HPDE6-E6E7 (cell line): ENCODE measurements around the gene ZMYND19.
"Not testable (repeated sequence)": the region's sequence is repeated elsewhere in the genome, so short reads cannot be mapped to it uniquely, and the experiment has no call there.

Source experiments
- DNase-seq: peaks from one replicate; pipeline ENCODE4 v3.0.0; 2011; ENCODE audit warnings: missing footprints; ENCODE audit errors: extremely low spot score

ZMYND19 gene

GRCh38 chr9:137614631-137615386 is 24.5 kb upstream of the ZMYND19 start:
- no peak for DNase-seq

GRCh38 chr9:137613738-137614523 is 23.6 kb upstream of the ZMYND19 start:
- no peak for DNase-seq

GRCh38 chr9:137613259-137613658 is 22.9 kb upstream of the ZMYND19 start:
- no peak for DNase-seq

DNA sequence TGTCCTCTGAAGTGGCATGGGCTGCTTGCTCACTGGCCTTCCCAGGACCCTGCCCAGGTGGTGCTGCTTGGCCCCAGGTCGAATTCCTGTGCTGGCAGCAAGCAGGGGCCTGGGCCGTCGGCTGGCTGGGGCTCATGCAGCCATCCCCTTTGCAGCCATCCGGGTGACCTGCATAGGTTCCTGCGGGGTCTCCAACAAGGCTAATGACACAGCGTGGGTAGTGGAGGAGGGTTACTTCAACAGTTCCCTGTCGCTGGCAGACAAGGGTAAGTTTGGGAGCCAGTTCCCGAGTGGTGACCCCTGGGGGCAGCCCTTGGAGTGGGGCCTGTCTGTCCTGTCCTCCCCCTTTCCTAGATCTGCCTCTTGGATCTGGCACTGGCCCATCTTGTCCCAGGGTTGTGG is 22.4 kb upstream of the ZMYND19 start:
- DNase-seq: no peak

GRCh38 chr9:137611623-137612609 is 21.6 kb upstream of the ZMYND19 start:
- DNase-seq: peak; percentile 98

GRCh38 chr9:137610944-137611343 is 20.6 kb upstream of the ZMYND19 start:
- no peak for DNase-seq

DNA sequence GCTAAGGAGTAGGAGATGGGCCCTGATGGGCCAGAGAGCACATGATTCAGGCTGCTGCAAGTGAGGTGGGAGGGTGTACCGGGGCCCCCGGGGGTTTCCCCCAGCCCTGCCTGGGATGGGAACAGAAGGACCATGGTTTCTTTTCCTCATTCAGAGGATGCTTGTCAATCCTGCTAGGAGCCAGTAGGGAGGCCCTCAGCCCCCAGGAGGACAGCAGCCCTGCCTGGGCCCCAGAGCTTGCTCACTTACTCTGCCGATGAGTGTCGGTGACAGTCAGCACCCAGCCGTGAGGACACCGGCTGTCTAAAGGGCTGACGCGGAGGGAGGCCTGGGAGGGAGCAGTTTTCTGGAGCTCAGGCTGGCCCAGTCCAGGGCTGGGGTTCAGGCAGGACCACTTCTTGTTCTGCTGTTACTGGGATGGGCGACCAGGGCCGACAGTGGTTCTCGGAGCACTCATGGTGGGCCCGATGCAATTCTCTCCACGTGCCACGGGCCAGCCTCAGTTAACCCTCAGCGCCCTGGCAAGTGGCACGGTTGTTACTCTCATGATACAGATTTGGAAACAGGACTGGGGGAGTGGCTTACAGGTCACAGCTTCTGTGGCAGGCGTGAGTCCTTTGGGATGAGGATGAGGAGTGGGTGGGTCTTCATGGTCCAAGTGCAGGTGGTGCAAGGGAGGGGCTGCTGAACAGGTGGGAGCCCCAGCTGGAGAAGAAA is 17.0 kb upstream of the ZMYND19 start:
- no peak for DNase-seq

- DNase-seq: no peak
Measured at GRCh38 chr9:137606734-137607138, 16.4 kb upstream of the ZMYND19 start.

DNA sequence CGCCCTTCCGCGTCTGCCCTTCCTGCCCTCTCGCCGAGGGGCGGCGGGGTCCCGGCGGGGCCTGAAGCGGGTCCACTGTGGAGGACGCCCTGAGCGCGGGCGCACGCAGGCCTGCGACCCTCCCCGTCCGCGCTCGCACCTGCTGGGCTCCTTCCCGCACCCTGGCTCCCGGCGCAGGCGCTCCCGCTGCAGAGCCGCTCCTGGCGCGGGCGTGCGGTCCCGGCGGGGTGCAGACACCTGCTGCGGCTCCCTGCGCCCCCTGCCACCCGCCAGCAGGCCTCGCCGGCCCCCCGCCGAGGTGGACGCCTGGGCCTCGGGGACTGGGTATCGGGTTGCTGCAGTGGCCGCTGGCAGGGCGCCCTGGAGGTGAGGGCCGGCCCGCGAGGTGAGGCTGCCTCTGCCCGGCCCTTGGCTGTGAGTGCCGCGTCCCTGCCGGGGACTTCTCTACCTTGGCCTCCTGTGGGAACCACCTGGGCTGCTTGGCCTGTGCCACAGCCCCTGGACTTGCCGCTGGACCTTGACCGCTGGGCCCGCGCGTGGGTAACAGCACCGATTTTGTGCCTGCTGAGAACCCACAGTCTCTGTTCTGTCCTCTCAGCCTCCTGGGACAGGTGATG is 15.8 kb upstream of the ZMYND19 start:
- DNase-seq: no peak

DNA sequence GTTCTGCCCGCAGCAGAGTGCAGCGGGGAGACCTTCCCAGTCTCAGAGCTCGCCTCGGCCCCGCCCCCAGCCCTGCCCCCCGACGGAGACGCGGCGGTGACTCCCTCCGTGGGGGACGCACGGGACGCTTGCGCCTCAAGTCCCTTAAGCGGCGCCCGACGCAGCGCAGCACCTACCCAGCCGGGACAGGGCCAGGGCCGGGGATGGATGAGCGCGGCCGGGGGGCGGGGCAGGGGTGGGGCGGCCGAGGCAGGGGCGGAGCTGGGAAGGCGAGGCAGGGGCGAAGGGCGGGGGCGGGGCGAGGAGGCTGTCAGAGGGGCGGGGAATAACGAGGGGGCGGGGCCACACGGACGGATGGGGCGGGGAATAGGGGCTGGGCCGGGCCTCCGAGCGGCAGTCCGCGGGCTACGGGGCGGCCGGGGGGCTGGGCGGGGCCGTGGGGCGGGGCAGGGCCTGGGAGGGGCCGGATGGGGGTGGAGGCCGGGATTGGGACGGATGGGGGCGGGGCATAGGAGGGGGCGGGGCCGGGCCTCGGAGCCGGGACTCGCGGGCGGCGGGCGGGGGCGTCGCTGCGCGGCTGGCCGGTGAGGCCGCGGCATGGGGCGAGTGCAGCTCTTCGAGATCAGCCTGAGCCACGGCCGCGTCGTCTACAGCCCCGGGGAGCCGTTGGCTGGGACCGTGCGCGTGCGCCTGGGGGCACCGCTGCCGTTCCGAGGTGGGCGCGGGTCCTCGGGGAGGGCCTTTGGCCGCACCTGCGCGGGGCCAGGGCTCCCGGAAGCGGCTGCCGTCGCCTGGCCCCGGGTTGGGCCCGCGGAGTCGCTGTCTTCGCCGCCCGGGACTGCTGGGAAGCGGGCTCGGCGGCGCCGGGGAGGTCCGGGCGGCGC is 15.1 kb upstream of the ZMYND19 start, which contains the start of gene ARRDC1:
ARRDC1 (plus strand) TSS at position 566 of the 884 bp plus-strand sequence; CDS start at position 598, 32 bp downstream.
- peak; percentile 72 for DNase-seq

DNA sequence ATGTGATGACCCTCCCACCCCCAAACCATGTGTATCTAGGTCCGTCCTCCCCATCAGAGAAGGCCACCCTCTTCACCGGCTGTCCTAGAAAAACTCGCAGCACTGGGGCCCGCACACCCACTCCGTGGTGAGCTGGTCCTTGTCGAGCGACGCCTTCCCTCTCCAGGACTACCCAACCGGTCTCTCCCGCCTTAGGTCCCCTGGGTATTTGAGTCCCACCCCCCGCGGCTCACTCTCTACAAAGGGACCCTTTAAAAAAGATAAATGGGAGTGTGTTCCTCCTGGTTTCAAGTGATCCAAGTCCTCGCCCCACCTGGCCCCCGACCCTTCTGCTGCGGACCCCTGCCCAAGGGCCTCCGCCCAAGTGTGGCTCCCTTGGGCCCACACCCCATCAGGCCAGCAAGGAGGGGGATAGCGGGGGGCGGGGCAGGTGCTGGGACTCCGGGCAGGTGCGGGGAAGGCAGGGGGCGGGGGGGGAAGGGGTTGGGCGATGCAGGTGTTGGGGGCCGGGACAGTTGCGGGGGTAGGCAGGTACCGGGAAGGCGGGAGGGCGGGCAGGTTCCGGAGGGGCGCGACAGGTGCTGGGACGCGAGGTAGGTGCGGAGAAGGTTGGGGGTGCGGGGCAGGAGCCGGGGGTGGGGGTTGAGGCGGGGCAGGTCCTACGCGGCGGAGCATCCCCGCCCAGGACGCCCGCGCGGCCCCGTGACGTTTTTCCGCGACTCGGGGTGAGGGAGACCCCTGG is 14.2 kb upstream of the ZMYND19 start:
- DNase-seq: no peak

DNA sequence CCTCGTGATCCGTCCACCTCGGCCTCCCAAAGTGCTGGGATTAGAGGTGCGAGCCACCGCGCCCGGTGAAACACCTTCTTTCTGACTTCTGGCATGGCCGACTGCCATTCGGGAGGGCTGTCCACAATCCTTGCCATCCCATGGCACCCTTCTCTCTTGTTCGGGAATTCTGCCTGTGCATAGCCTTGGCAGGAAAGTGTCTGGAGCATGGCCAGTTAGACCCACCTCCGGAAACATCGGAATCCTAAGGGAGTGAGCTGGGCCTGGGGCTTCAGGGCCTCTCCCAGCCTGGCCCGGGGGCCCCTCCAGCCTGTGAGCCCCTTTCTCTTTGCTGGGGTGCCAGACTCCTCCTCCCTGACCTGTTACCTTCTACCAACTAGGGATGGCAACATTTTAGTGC is 13.6 kb upstream of the ZMYND19 start:
- no peak for DNase-seq

- no peak for DNase-seq
Measured at GRCh38 chr9:137602661-137603060, 12.3 kb upstream of the ZMYND19 start.

GRCh38 chr9:137598943-137599342 is 8.6 kb upstream of the ZMYND19 start:
- no peak for DNase-seq

DNA sequence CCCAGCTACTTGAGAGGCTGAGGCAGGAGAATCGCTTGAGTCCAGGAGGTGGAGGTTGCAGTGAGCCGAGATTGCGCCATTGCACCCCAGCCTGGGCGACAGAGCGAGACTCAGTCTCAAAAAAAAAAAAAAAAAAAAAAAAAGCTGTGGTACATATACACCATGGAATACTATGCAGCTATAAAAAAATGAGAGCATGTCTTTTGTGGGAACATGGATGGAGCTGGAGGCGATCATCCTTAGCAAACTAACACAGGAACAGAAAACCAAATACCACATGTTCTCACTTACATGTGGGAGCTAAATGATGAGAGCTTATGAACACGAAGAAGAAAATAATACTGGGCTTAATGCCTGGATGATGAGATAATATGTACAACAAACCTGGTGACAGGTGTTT is 6.3 kb upstream of the ZMYND19 start:
- not testable (repeated sequence) for DNase-seq

- DNase-seq: no peak
Measured at GRCh38 chr9:137593176-137593575, 2.9 kb upstream of the ZMYND19 start.

- no peak for DNase-seq
Measured at GRCh38 chr9:137592767-137593166, 2.5 kb upstream of the ZMYND19 start.

DNA sequence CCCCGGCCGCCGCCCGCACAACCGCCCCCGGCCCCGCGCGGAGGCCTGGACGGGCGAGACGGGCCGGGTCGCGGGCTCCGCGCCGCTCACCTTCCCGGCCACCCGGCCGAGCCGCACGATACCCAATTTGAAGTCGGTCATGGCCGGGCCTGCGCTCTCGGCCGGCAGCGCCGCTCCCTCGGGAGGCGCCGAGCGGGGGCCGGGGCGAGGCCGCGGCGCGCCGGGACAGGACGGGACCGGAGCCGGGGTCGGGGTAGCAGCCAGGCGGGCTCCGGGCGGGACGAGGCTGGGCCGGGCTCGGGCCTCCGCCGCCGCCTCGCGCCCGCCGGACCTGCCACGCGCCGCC is 216 bp downstream of the ZMYND19 start:
- no peak for DNase-seq
